ENCODE data around the gene ADCY7. TPM values are rescaled to one million over a fixed set of nuclear protein-coding genes. Genes with fewer than 3 reads are reported as not detected.

The ADCY7 gene
- total RNA-seq, 1 donor = 75.9 TPM

DNA sequence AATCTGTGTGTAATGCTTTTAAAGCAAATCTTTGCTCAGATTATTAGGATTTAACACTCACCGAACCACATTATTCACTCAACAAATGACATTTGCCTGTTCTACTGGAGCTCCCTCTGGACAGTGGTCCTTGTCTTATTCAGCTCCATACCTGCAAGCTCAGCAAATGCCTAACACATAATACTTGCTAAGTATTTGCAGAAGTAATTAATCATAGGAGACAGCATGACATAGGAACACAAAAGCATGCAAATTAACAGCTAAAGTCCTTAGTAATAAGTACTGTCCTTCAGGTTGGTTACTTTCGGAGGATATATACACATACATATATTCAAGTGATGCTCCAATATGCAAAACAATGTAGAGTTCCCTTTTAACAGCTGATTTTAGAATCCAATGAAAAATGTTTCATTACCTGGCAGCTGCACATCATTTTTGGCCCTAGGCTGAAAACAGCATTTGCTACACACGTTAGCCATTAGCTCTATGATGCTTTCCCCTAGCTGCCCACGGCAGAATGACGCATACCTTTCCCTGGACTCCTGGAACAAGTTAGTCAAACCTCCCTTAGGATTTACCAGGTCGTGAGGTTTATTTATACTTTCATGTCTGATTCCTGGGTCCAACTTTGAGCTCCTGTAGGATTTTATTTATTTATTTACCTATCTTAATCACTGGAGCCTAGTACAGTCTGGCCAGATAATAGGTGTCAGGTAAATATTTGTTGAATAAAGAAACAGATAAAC lies 93.9 kb downstream of the ADCY7 start:
- no peaks in the 10 kb centered on the region for H3K27me3 ChIP-seq (ENCODE audit: insufficient read depth, low read length)
- H3K9me3 ChIP-seq (ENCODE audit: low read depth, low read length) = no peaks in the 10 kb centered on the region
- no peak overlapping the region for H3K4me3 ChIP-seq (ENCODE audit: low read length)
- H3K4me1 ChIP-seq (ENCODE audit: insufficient read depth, low read length) = peaks cover 14% of the 10 kb centered on the region

DNA sequence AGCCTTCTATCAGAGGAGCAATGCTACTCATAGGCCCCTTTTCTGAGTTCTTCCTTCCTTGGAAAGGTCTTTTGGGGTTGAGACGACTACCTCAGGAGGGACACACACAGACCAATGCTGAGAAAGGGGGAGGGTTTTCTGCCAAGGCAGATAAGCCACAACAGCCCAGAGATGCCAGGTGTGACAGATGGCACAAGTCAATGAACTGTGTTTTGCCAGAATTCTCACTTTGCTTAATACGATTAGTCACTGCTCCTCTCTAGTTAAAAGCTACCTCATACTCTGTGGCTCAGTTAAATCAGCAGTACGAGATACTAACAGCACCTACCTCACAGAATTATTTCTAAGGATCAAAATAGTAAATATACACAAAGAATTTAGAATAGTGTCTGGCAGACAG lies 94.4 kb downstream of the ADCY7 start:
- H3K4me1 ChIP-seq (ENCODE audit: insufficient read depth, low read length) = peaks cover 20% of the 10 kb centered on the region

DNA sequence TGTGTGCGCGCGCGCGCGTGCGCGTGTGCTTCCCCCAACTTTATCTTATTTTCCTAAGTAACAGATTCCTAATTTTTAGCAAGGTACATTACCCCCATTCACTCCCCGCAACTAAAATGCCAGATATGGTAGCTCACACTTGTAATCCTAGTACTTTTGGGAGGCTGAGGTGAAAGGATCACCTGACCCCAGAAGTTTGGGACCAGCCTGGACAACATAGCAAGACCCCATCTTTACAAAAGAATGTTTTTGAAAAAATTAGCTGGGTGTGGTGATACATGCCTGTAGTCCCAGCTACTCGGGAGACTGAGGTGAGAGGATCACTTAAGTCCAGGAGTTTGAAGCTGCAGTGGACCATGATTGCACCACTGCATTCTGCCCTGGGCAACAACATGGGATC lies 97.3 kb downstream of the ADCY7 start:
- H3K27me3 ChIP-seq (ENCODE audit: insufficient read depth, low read length) = no peaks in the 10 kb centered on the region
- H3K4me1 ChIP-seq (ENCODE audit: insufficient read depth, low read length) = peaks cover 41% of the 10 kb centered on the region
- no peaks in the 10 kb centered on the region for H3K9me3 ChIP-seq (ENCODE audit: low read depth, low read length)
- no peak overlapping the region for H3K4me3 ChIP-seq (ENCODE audit: low read length)

More for the DNA sequence above, 94.4 kb downstream of the ADCY7 start:
- Histone ChIP-seq H3K27me3 (ENCODE audit: insufficient read depth, low read length) (no peaks in the 10 kb centered on the region), H3K4me3 (ENCODE audit: low read length) (no peak overlapping the region), H3K9me3 (ENCODE audit: low read depth, low read length) (no peaks in the 10 kb centered on the region)

DNA sequence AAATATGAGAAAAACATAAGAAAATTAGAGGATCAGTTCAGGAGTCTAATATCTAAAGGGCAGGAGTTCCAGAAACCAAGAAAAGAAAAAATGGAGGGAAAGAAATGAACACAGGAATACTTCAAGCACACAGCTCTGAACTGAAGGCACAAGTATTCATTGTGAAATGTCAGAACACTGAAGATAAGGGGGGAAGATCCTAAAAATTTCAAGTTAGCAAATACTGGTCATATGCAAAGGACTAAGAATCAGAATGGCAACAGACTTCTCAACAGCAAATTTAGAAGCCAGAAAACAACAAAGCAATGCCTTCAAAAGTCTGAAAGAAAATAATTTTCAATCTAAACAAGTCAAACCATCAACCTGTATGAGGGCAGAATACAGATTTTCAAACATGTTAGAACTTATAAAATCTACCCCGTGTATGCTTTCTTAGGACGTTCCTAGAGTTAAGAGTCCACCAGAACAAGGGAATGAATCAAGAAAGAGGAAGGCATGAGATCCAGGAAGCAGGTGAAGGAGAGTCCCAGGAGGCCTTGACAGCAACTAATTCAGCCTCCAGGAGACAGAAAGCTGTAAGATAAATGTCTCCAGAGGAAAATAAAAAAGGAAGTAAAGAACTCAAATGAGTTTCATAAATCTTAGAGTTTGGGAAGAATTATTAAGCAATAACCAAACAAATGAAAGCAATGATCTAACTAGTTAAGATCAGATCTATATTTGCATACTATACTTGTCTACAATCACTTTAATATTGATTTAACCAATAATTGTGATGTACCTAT lies 99.6 kb downstream of the ADCY7 start:
- no peaks in the 10 kb centered on the region for H3K27me3 ChIP-seq (ENCODE audit: insufficient read depth, low read length)
- no peaks in the 10 kb centered on the region for H3K9me3 ChIP-seq (ENCODE audit: low read depth, low read length)
- H3K4me1 ChIP-seq (ENCODE audit: insufficient read depth, low read length) = peaks cover 47% of the 10 kb centered on the region
- H3K4me3 ChIP-seq (ENCODE audit: low read length) = no peak overlapping the region

Other genes with a start within 250 kb of the ADCY7 start
- gene CNEP1R1, start 241.3 kb upstream of the ADCY7 start, total RNA-seq = 55.4 TPM
- 12.5 TPM for gene HEATR3, start 200.6 kb upstream of the ADCY7 start, total RNA-seq
- gene TENT4B, start 113.2 kb upstream of the ADCY7 start, total RNA-seq = 38.7 TPM
- gene BRD7, start 102.4 kb downstream of the ADCY7 start, total RNA-seq = 55.3 TPM